Body of pancreas (tissue), 4 donors: ENCODE measurements around the gene LRRC8C. TPM values are rescaled to one million over a fixed set of nuclear protein-coding genes. Genes with fewer than 3 reads are reported as not detected.
"Not testable (repeated sequence)": the region's sequence is repeated elsewhere in the genome, so short reads cannot be mapped to it uniquely, and the experiment has no call there.

Experiments
- ATAC-seq: fragments of 150-250 bp; one replicate; pipeline ENCODE4 v1.9.1; 2016
- DNase-seq, 4 donors: peaks; one replicate each; pipeline ENCODE4 v3.0.0-alpha.2; 2019
- H3K27ac ChIP-seq, 4 donors: fragments of 200-600 bp; sonication (generic); 1 replicate in 3 of 4; 2 replicates in 1 of 4; pipeline versions ENCODE4 v1.5.1 to v1.6.1; 2016 to 2019; ENCODE audit warnings: mild to moderate bottlenecking in 1 of 4, mixed read lengths in 1 of 4, moderate library complexity in 1 of 4
- H3K27me3 ChIP-seq, 2 donors: fragments of 200-600 bp; sonication (generic); one replicate each; pipeline ENCODE4 v1.6.0; 2016; ENCODE audit warnings: mild to moderate bottlenecking in 1 of 2
- H3K36me3 ChIP-seq, 2 donors: fragments of 200-600 bp; sonication (generic); replicated peaks in 1 of 2; 2 replicates each; pipeline ENCODE4 v1.5.1; 2016; ENCODE audit warnings: low read depth in 2 of 2; ENCODE audit not compliant: insufficient read depth in 1 of 2
- H3K4me1 ChIP-seq: fragments of 200-600 bp; sonication (generic); one replicate; pipeline ENCODE4 v1.6.0; 2016
- H3K4me3 ChIP-seq, 2 donors: fragments of 200-600 bp; sonication (generic); 1 replicate in 1 of 2; 2 replicates in 1 of 2; pipeline ENCODE4 v1.5.1; 2016 to 2019
- H3K9me3 ChIP-seq, 3 donors: fragments of 200-600 bp; sonication (generic); 1 replicate in 2 of 3; 2 replicates in 1 of 3; pipeline ENCODE4 v1.5.1; 2016
- CTCF ChIP-seq, 7 experiments: fragments of 450-650 bp in 4 of 7; fragments of 200-600 bp in 3 of 7; sonication (generic) in 3 of 7; IDR thresholded peaks; one replicate each; pipeline ENCODE4 v1.5.1; 2016 to 2019; ENCODE audit warnings: antibody characterized with exemption in 7 of 7
- POLR2A ChIP-seq, 3 donors: fragments of 450-650 bp; IDR thresholded peaks; one replicate each; pipeline ENCODE4 v1.6.1; 2016; ENCODE audit warnings: antibody characterized with exemption in 3 of 3, mild to moderate bottlenecking in 2 of 3
- WGBS, 2 donors: methylation state at CpG; one replicate each; pipeline ENCODE4 v1.1.5; 2017; 5-methylcytosine and 5-hydroxymethylcytosine counted together
- intact Hi-C: fragments of 100-400 bp; cut with DNase I; formaldehyde crosslinking; loops from one replicate; pipeline ENCODE4 v1.15.1; 2023
- total RNA-seq, 2 donors: library from RNA; depleted of rRNA; stranded (reverse); fragments of >200 nt; gene quantifications; one replicate each; pipeline ENCODE4 v1.1.0, GENCODE V29; 2016

Gene LRRC8C
- total RNA-seq, 2 donors from 2014 or later, result 3.4 to 4.6 TPM

- no peaks in the 10 kb centered on the region for H3K9me3 ChIP-seq
- H3K27ac ChIP-seq, result no peak overlapping the region
- ATAC-seq (no peak), DNase-seq (no peak)
- TF ChIP-seq CTCF (IDR thresholded peaks at IDR 0.05) (no peak), POLR2A (IDR thresholded peaks at IDR 0.05) (no peak)
- 88 to 95% methylated on average over 1 of the region's 1 CpG for WGBS, 2 donors
- no peaks in the 10 kb centered on the region for H3K4me1 ChIP-seq
- no peak overlapping the region for H3K4me3 ChIP-seq
- peaks cover 0 to 3% of the 10 kb centered on the region in 2 donors for H3K36me3 ChIP-seq
- intact Hi-C loops, result no loop called here
- H3K27me3 ChIP-seq, result no peaks in the 10 kb centered on the region
These were observed 43.4 kb upstream of the LRRC8C start for GRCh38 chr1:89589515-89589914.

- WGBS, 2 donors, result 74 to 76% methylated on average over 6 of the region's 6 CpGs
- intact Hi-C loops, result loop anchor here (10.0 kb wide), 1 partner anchor 106 kb away; no protein-coding TSS in a partner anchor
- TF ChIP-seq POLR2A (IDR thresholded peaks at IDR 0.05) (no peak), CTCF (IDR thresholded peaks at IDR 0.05) (no peak)
- Histone ChIP-seq H3K27ac (no peak overlapping the region), H3K9me3 (no peaks in the 10 kb centered on the region), H3K27me3 (no peaks in the 10 kb centered on the region), H3K4me1 (no peaks in the 10 kb centered on the region), H3K4me3 (no peak overlapping the region), H3K36me3 (peaks cover 0 to 1% of the 10 kb centered on the region in 2 donors)
- ATAC-seq, result no peak
- DNase-seq, result no peak
These were observed 42.4 kb upstream of the LRRC8C start for GRCh38 chr1:89590341-89591080.

- DNase-seq, H3K27me3 ChIP-seq, H3K4me1 ChIP-seq, H3K4me3 ChIP-seq, ATAC-seq, H3K36me3 ChIP-seq, H3K27ac ChIP-seq, H3K9me3 ChIP-seq: not testable (repeated sequence)
- intact Hi-C loops, result loop anchor here (10.0 kb wide), 1 partner anchor 108 kb away; no protein-coding TSS in a partner anchor
- WGBS, 2 donors, result 79% methylated on average over 13 of the region's 13 CpGs
These were observed 40.0 kb upstream of the LRRC8C start for GRCh38 chr1:89592861-89593302.

GRCh38 chr1:89594096-89594740, 38.7 kb upstream of the LRRC8C start:
- Histone ChIP-seq H3K4me3 (no peak overlapping the region), H3K36me3 (peaks cover 0 to 1% of the 10 kb centered on the region in 2 donors), H3K4me1 (no peaks in the 10 kb centered on the region), H3K9me3 (no peaks in the 10 kb centered on the region), H3K27ac (no peak overlapping the region), H3K27me3 (no peaks in the 10 kb centered on the region)
- WGBS, 2 donors, result 93 to 94% methylated on average over 4 of the region's 4 CpGs
- TF ChIP-seq POLR2A (IDR thresholded peaks at IDR 0.05), result no peak
- no peak for TF ChIP-seq CTCF (IDR thresholded peaks at IDR 0.05)
- ATAC-seq (no peak), DNase-seq (no peak)
- intact Hi-C loops, result loop anchor here (10.0 kb wide), 1 partner anchor 109 kb away; no protein-coding TSS in a partner anchor

- Histone ChIP-seq H3K36me3 (peaks cover 0 to 1% of the 10 kb centered on the region in 2 donors), H3K4me1 (no peaks in the 10 kb centered on the region), H3K4me3 (no peak overlapping the region), H3K27ac (no peak overlapping the region), H3K27me3 (no peaks in the 10 kb centered on the region), H3K9me3 (no peaks in the 10 kb centered on the region)
- no peak for ATAC-seq
- WGBS, 2 donors, result 72 to 74% methylated on average over 2 of the region's 2 CpGs
- intact Hi-C loops, result loop anchor here (10.0 kb wide), 1 partner anchor 112 kb away; no protein-coding TSS in a partner anchor
- no peak for DNase-seq
- TF ChIP-seq POLR2A (IDR thresholded peaks at IDR 0.05), result no peak
- no peak for TF ChIP-seq CTCF (IDR thresholded peaks at IDR 0.05)
These were observed 36.2 kb upstream of the LRRC8C start for GRCh38 chr1:89596698-89597097.
